ENCODE data around the gene TMEM50A.

TMEM50A gene

DNA sequence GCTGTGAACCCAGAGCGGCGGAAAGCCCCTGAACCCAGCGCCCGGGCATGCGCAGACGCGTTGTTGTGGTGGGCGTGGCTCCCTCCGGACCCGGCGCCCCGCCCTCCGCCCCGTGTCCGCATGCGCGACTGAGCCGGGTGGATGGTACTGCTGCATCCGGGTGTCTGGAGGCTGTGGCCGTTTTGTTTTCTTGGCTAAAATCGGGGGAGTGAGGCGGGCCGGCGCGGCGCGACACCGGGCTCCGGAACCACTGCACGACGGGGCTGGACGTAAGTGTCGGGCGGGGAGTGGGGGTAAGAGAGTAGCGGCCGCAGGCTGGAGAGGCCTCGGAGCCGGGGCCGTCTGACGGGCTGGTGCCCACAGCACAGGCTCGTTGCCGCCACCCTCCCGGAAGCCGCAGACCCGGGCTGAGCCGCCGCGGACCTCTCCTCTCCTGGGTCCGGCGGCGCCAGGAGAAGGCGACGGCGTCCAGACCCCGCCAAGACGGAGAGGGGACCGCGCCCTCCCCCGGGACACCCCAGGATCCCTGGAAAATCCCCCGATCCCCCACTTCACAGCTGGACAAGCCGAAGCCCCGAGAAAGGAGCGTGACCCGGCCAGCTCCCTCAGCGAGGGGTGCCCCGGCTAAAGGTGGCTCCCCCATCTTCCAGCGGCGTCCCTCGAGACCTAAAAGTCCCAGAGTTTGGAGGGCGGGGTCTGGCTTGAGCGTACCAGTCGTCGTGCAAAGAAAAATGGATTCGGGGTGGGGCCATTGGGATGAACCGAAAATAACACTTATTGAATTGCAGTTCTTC, at the start of gene TMEM50A (continued):
- TF ChIP-seq ZNF596 (tag by site-specific recombination; IDR thresholded peaks at IDR 0.05) (no peak), YY1 (tag by site-specific recombination; IDR thresholded peaks at IDR 0.05) (0 out of 2 replicates have a peak, but pooled peaks have one; percentile 52), ZNF24 (tag by site-specific recombination; IDR thresholded peaks at IDR 0.05) (0 out of 2 replicates have a peak, but pooled peaks have one; percentile 15), HOXC10 (CRISPR knock-in tag; IDR thresholded peaks at IDR 0.05) (no peak), ZNF664 (tag by site-specific recombination; IDR thresholded peaks at IDR 0.05) (no peak), ZSCAN30 (tag by site-specific recombination; IDR thresholded peaks at IDR 0.05) (peak; percentile 76; the same call in 1 of the 2 replicates), ZNF701 (tag by site-specific recombination; IDR thresholded peaks at IDR 0.05) (no peak), HOXA7 (CRISPR knock-in tag; IDR thresholded peaks at IDR 0.05; ENCODE audit: borderline replicate concordance) (no peak), GFI1B (tag by site-specific recombination; IDR thresholded peaks at IDR 0.05) (no peak), ZNF654 (tag by site-specific recombination; IDR thresholded peaks at IDR 0.05; ENCODE audit: low read depth) (no peak), ZNF621 (tag by site-specific recombination; IDR thresholded peaks at IDR 0.05) (no peak), ZNF391 (tag by site-specific recombination; IDR thresholded peaks at IDR 0.05; ENCODE audit: borderline replicate concordance, low read depth) (peak; percentile 82; the same call in 1 of the 2 replicates), SP3 (tag by site-specific recombination; IDR thresholded peaks at IDR 0.05) (peak; percentile 56), ZNF248 (tag by site-specific recombination; IDR thresholded peaks at IDR 0.05) (no peak), ZNF133 (tag by site-specific recombination; IDR thresholded peaks at IDR 0.05) (no peak), ZFHX2 (tag by site-specific recombination; conservative IDR thresholded peaks at IDR 0.05) (no peak; the same call in 1 of the 2 replicates), ZNF140 (tag by site-specific recombination; IDR thresholded peaks at IDR 0.05) (no peak), ZNF529 (tag by site-specific recombination; IDR thresholded peaks at IDR 0.05; ENCODE audit: insufficient replicate concordance) (no peak), PRDM1 (tag by site-specific recombination; IDR thresholded peaks at IDR 0.05) (no peak), BCL11A (tag by site-specific recombination; IDR thresholded peaks at IDR 0.05; ENCODE audit: low read depth) (peak; percentile 89), GLIS2 (tag by site-specific recombination; IDR thresholded peaks at IDR 0.05) (no peak; the same call in none of the 2 replicates), ZNF292 (tag by site-specific recombination; IDR thresholded peaks at IDR 0.05; ENCODE audit: borderline replicate concordance, low read depth) (no peak), ZNF146 (tag by site-specific recombination; IDR thresholded peaks at IDR 0.05) (peak; percentile 53; the same call in 1 of the 2 replicates), ZNF837 (tag by site-specific recombination; IDR thresholded peaks at IDR 0.05) (no peak)
- TF ChIP-seq, protein P1, sequence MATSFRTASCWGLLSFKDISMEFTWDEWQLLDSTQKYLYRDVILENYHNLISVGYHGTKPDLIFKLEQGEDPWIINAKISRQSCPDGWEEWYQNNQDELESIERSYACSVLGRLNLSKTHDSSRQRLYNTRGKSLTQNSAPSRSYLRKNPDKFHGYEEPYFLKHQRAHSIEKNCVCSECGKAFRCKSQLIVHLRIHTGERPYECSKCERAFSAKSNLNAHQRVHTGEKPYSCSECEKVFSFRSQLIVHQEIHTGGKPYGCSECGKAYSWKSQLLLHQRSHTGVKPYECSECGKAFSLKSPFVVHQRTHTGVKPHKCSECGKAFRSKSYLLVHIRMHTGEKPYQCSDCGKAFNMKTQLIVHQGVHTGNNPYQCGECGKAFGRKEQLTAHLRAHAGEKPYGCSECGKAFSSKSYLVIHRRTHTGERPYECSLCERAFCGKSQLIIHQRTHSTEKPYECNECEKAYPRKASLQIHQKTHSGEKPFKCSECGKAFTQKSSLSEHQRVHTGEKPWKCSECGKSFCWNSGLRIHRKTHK (tag by site-specific recombination; IDR thresholded peaks at IDR 0.05): no peak
- TF ChIP-seq, protein P2, sequence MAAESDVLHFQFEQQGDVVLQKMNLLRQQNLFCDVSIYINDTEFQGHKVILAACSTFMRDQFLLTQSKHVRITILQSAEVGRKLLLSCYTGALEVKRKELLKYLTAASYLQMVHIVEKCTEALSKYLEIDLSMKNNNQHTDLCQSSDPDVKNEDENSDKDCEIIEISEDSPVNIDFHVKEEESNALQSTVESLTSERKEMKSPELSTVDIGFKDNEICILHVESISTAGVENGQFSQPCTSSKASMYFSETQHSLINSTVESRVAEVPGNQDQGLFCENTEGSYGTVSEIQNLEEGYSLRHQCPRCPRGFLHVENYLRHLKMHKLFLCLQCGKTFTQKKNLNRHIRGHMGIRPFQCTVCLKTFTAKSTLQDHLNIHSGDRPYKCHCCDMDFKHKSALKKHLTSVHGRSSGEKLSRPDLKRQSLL (tag by site-specific recombination; IDR thresholded peaks at IDR 0.05): no peak
- TF ChIP-seq, protein P3, sequence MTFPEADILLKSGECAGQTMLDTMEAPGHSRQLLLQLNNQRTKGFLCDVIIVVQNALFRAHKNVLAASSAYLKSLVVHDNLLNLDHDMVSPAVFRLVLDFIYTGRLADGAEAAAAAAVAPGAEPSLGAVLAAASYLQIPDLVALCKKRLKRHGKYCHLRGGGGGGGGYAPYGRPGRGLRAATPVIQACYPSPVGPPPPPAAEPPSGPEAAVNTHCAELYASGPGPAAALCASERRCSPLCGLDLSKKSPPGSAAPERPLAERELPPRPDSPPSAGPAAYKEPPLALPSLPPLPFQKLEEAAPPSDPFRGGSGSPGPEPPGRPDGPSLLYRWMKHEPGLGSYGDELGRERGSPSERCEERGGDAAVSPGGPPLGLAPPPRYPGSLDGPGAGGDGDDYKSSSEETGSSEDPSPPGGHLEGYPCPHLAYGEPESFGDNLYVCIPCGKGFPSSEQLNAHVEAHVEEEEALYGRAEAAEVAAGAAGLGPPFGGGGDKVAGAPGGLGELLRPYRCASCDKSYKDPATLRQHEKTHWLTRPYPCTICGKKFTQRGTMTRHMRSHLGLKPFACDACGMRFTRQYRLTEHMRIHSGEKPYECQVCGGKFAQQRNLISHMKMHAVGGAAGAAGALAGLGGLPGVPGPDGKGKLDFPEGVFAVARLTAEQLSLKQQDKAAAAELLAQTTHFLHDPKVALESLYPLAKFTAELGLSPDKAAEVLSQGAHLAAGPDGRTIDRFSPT (tag by site-specific recombination; IDR thresholded peaks at IDR 0.05): peak; percentile 79
- TF ChIP-seq, protein P4, sequence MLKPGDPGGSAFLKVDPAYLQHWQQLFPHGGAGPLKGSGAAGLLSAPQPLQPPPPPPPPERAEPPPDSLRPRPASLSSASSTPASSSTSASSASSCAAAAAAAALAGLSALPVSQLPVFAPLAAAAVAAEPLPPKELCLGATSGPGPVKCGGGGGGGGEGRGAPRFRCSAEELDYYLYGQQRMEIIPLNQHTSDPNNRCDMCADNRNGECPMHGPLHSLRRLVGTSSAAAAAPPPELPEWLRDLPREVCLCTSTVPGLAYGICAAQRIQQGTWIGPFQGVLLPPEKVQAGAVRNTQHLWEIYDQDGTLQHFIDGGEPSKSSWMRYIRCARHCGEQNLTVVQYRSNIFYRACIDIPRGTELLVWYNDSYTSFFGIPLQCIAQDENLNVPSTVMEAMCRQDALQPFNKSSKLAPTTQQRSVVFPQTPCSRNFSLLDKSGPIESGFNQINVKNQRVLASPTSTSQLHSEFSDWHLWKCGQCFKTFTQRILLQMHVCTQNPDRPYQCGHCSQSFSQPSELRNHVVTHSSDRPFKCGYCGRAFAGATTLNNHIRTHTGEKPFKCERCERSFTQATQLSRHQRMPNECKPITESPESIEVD (tag by site-specific recombination; IDR thresholded peaks at IDR 0.05): no peak
- TF ChIP-seq, protein P5, sequence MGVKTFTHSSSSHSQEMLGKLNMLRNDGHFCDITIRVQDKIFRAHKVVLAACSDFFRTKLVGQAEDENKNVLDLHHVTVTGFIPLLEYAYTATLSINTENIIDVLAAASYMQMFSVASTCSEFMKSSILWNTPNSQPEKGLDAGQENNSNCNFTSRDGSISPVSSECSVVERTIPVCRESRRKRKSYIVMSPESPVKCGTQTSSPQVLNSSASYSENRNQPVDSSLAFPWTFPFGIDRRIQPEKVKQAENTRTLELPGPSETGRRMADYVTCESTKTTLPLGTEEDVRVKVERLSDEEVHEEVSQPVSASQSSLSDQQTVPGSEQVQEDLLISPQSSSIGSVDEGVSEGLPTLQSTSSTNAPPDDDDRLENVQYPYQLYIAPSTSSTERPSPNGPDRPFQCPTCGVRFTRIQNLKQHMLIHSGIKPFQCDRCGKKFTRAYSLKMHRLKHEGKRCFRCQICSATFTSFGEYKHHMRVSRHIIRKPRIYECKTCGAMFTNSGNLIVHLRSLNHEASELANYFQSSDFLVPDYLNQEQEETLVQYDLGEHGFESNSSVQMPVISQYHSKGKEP (tag by site-specific recombination; IDR thresholded peaks at IDR 0.05): no peak
